ENCODE measurements around the gene AHCY.

- TF ChIP-seq CTCF (conservative IDR thresholded peaks at IDR 0.05; ENCODE audit: low read depth, low read length) (no peak), EZH2 (IDR thresholded peaks at IDR 0.05; ENCODE audit: low read length, unreplicated experiment) (no peak)
Observed at GRCh38 chr20:34318609-34319443, 15.7 kb upstream of the AHCY start.

Data from PC-3 (cell line).